Tibial nerve (tissue), 4 donors: Measurements from ENCODE around the gene MTSS2. TPM values are rescaled to one million over a fixed set of nuclear protein-coding genes. Genes with fewer than 3 reads are reported as not detected.
A peak's percentile ranks its signal among the peaks of the same experiment; 100 is the strongest.

Experiments
- DNase-seq, 2 donors: peaks; one replicate each; pipeline ENCODE4 v3.0.0-alpha.2; 2019; ENCODE audit warnings: low spot score in 2 of 2
- H3K27ac ChIP-seq, 4 donors: fragments of 200-600 bp; sonication (generic) in 3 of 4; one replicate each; pipeline ENCODE4 v1.5.1; 2017 to 2019; ENCODE audit warnings: mild to moderate bottlenecking in 1 of 4
- H3K27me3 ChIP-seq, 2 donors: fragments of 200-600 bp; sonication (generic) in 1 of 2; one replicate each; pipeline versions ENCODE4 v1.5.1 to v1.6.0; 2017 to 2019
- H3K36me3 ChIP-seq, 3 donors: fragments of 200-600 bp; sonication (generic); one replicate each; pipeline ENCODE4 v1.5.1; 2018 to 2019
- H3K4me1 ChIP-seq, 4 donors: fragments of 200-600 bp; sonication (generic) in 3 of 4; one replicate each; pipeline ENCODE4 v1.5.1; 2017 to 2019
- H3K4me3 ChIP-seq, 4 donors: fragments of 200-600 bp; sonication (generic) in 3 of 4; one replicate each; pipeline ENCODE4 v1.5.1; 2017 to 2019; ENCODE audit warnings: mild to moderate bottlenecking in 1 of 4, moderate library complexity in 1 of 4
- H3K9me3 ChIP-seq, 4 donors: fragments of 200-600 bp; sonication (generic) in 3 of 4; one replicate each; pipeline ENCODE4 v1.5.1; 2017 to 2019
- CTCF ChIP-seq, 5 experiments: fragments of 200-600 bp in 3 of 5; fragments of 450-650 bp in 2 of 5; sonication (generic) in 3 of 5; IDR thresholded peaks; one replicate each; pipeline ENCODE4 v1.5.1; 2016 to 2019; ENCODE audit warnings: antibody characterized with exemption in 5 of 5, mild to moderate bottlenecking in 3 of 5, moderate library complexity in 2 of 5
- EP300 ChIP-seq, 2 donors: sonication (generic); formaldehyde crosslinking; IDR thresholded peaks; one replicate each; pipeline ENCODE4 v1.6.1; 2017; ENCODE audit warnings: antibody characterized with exemption in 2 of 2, mild to moderate bottlenecking in 1 of 2
- POLR2A ChIP-seq, 2 donors: fragments of 450-650 bp; IDR thresholded peaks; one replicate each; pipeline ENCODE4 v1.6.1; 2017; ENCODE audit warnings: antibody characterized with exemption in 2 of 2, mild to moderate bottlenecking in 2 of 2, moderate library complexity in 2 of 2
- WGBS, 2 donors: methylation state at CpG; one replicate each; pipeline ENCODE4 v1.1.5; 2018; 5-methylcytosine and 5-hydroxymethylcytosine counted together
- total RNA-seq, 4 donors: library from RNA; depleted of rRNA; stranded (reverse); fragments of >200 nt; gene quantifications; one replicate each; pipeline ENCODE4 v1.1.0, GENCODE V29; 2016

The MTSS2 gene
- total RNA-seq, 4 donors from 2014 or later, result 24.1 to 40.6 (median 35.4) TPM

DNA sequence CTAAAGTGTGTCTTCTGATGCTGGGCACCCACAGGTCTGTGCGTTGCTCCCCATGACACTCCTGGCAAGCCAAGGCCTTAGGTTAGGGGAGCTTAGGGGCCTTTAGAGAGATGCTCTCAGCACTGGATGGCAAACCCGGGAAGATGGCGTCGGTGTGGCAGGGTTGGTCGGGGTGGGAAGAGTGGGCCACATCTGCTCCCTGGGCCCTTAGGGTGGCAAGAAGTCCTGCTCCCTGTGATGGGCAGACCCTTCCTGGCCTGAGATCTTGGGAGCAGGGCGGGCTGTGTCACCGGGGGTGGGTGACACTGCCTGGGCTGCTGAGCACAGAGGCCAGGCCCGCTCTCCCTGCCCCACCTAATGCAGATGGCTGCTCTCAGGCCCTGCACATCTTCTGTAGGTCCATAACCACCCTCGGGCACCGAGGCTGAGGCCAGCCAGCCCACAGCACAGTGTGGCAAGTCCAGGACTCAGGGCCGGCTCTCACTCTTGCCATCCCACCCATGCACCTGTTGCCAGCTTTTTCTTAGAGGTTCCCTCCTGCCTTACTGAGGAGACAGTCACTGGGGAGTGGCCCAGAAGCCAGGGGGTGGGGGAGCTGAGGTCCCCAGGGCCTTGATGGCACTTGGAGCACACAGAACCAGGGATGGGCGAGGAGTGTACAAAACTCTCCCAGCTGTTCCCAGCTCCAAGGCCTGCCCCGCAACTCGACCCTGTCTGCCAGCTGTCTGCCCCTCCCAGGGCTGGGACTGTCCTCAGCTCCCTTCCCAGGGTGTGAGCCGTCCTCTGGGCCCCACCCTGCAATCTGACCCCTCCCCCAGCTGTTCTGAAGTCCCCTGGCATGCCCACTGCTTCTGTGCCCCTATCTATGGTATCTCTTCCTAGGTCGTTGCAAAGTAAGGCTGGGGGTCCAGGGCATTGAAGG, 4.4 kb upstream of the MTSS2 start:
- Histone ChIP-seq H3K4me3 (no peak overlapping the region), H3K9me3 (no peaks in the 10 kb centered on the region), H3K36me3 (peaks cover 0 to 3% (median 0%) of the 10 kb centered on the region in 3 donors), H3K4me1 (peaks cover 9 to 91% (median 84%) of the 10 kb centered on the region in 4 donors), H3K27me3 (no peaks in the 10 kb centered on the region), H3K27ac (peak overlapping the region; percentile 81 to 97 (median 91))
- TF ChIP-seq CTCF (IDR thresholded peaks at IDR 0.05), result no peak
- TF ChIP-seq POLR2A (IDR thresholded peaks at IDR 0.05), result no peak
- TF ChIP-seq EP300 (IDR thresholded peaks at IDR 0.05), result no peak
- WGBS, 2 donors, result 79 to 81% methylated on average over 13 to 15 of the region's 16 CpGs
- no peak for DNase-seq

GRCh38 chr16:70689035-70689969, 3.4 kb upstream of the MTSS2 start:
- WGBS, 2 donors, result 84 to 93% methylated on average over 18 to 21 of the region's 22 CpGs
- H3K36me3 ChIP-seq, result peaks cover 0 to 3% (median 0%) of the 10 kb centered on the region in 3 donors
- DNase-seq, result no peak
- H3K4me3 ChIP-seq, result no peak overlapping the region
- H3K4me1 ChIP-seq, result peaks cover 9 to 91% (median 85%) of the 10 kb centered on the region in 4 donors
- no peaks in the 10 kb centered on the region for H3K27me3 ChIP-seq
- TF ChIP-seq EP300 (IDR thresholded peaks at IDR 0.05), result peak in 1 of 2 donors; percentile 10
- no peak for TF ChIP-seq POLR2A (IDR thresholded peaks at IDR 0.05)
- H3K9me3 ChIP-seq, result no peaks in the 10 kb centered on the region
- peak overlapping the region; percentile 81 to 97 (median 91) for H3K27ac ChIP-seq

DNA sequence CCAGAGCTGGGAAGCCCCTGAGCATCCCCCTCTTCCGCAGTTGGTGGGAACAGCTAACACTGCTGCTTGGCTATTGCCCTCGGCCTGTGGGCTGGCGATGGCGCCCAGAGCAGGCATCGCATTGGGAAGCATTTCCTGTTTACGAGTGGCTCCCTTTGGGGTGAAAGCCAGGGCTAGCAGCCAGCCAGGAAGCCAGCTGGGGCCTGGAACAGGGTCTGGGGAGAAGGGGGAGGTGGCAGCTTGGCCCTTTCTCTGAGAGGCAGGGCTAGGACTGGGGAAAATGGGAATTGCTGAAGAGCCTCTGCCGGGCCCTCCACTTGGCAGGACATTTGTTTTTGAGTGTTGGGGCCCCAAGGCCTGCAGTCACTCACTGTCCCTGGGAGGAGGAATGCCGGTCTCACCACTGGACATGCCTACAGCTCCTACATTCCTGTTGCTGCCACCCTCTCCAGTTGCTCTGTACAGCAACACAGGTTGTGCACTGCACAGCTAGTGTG, 2.4 kb upstream of the MTSS2 start:
- no peak for TF ChIP-seq CTCF (IDR thresholded peaks at IDR 0.05)
- peak; percentile 14 to 85 for TF ChIP-seq EP300 (IDR thresholded peaks at IDR 0.05)
- Histone ChIP-seq H3K27me3 (no peaks in the 10 kb centered on the region), H3K27ac (peak overlapping the region; percentile 81 to 97 (median 91)), H3K4me1 (peaks cover 9 to 91% (median 82%) of the 10 kb centered on the region in 4 donors), H3K9me3 (no peaks in the 10 kb centered on the region), H3K36me3 (no peaks in the 10 kb centered on the region), H3K4me3 (no peak overlapping the region)
- DNase-seq, result peak in 1 of 2 donors; percentile 43
- 27 to 39% methylated on average over 8 of the region's 8 CpGs for WGBS, 2 donors

GRCh38 chr16:70687671-70688245, 1.9 kb upstream of the MTSS2 start:
- TF ChIP-seq EP300 (IDR thresholded peaks at IDR 0.05), result no peak
- TF ChIP-seq POLR2A (IDR thresholded peaks at IDR 0.05), result no peak
- TF ChIP-seq CTCF (IDR thresholded peaks at IDR 0.05), result no peak
- DNase-seq, result no peak
- peak overlapping the region; percentile 81 to 97 (median 91) for H3K27ac ChIP-seq

GRCh38 chr16:70687102-70687511, 1.3 kb upstream of the MTSS2 start:
- H3K27ac ChIP-seq, result peak overlapping the region; percentile 81 to 97 (median 91)
- 26 to 41% methylated on average over 5 of the region's 5 CpGs for WGBS, 2 donors
- H3K27me3 ChIP-seq, result no peaks in the 10 kb centered on the region
- no peak for DNase-seq
- H3K4me1 ChIP-seq, result peaks cover 5 to 91% (median 81%) of the 10 kb centered on the region in 4 donors
- H3K4me3 ChIP-seq, result no peak overlapping the region
- no peak for TF ChIP-seq POLR2A (IDR thresholded peaks at IDR 0.05)
- no peak for TF ChIP-seq EP300 (IDR thresholded peaks at IDR 0.05)
- no peak for TF ChIP-seq CTCF (IDR thresholded peaks at IDR 0.05)
- H3K36me3 ChIP-seq, result no peaks in the 10 kb centered on the region
- no peaks in the 10 kb centered on the region for H3K9me3 ChIP-seq

More at GRCh38 chr16:70687671-70688245, 1.9 kb upstream of the MTSS2 start:
- H3K27me3 ChIP-seq, result no peaks in the 10 kb centered on the region
- 81 to 84% methylated on average over 12 to 14 of the region's 18 CpGs for WGBS, 2 donors
- peaks cover 6 to 91% (median 81%) of the 10 kb centered on the region in 4 donors for H3K4me1 ChIP-seq
- H3K4me3 ChIP-seq, result no peak overlapping the region
- H3K36me3 ChIP-seq, result no peaks in the 10 kb centered on the region
- H3K9me3 ChIP-seq, result no peaks in the 10 kb centered on the region
